ENCODE results near the gene LY6G6D. TPM values are rescaled to one million over a fixed set of nuclear protein-coding genes. Genes with fewer than 3 reads are reported as not detected.
A peak's percentile ranks its signal among the peaks of the same experiment; 100 is the strongest.

Gene LY6G6D
- total RNA-seq, 1 donor from 2014 or later = not detected

DNA sequence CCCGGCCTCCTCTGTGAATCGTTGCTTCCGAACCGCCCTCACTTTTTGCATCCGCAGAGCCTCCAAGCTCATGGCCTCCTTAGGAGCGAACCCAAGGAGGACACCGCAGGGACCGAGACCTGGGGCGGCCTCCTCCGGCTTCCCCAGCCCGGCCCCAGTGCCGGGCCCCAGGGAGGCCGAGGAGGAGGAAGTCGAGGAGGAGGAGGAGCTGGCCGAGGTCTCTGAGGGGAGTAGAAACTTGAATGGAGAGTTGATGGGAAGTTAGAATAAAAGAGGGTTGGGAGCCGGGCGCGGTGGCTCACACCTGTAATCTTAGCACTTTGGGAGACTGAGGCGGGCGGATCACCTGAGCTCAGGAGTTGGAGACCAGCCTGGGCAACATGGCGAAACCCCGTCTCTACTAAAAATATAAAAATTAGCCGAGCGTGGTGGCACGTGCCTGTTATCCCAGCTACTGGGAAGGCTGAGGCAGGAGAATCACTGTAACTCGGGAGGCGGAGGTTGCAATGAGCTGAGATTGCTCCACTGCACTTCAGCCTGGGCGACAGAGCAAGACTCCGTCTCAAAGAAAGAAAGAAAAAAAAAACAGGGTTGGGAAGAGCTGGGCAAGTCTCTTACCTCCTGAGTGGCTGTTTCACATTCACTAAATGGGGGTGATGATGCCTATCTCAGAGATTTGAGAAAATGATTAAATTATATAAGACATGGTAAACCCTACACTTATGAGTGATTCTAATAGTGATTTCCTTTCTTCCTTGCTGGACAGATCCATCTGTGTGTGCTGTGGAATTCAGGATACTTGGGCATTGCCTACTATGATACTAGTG lies 25.5 kb downstream of the LY6G6D start:
- Histone ChIP-seq H3K4me3 (ENCODE audit: low read length in 3 of 3) (peak overlapping the region; percentile 88 to 94 (median 93)), H3K4me1 (ENCODE audit: control insufficient read depth in 3 of 3, insufficient read depth in 3 of 3, low read length in 3 of 3) (peaks cover 20 to 33% (median 27%) of the 10 kb centered on the region in 3 donors), H3K9ac (ENCODE audit: low read depth in 1 of 3, low read length in 3 of 3) (peak overlapping the region; percentile 72 to 82 (median 74)), H3K9me3 (ENCODE audit: control insufficient read depth in 3 of 3, low read length in 3 of 3) (no peaks in the 10 kb centered on the region), H3K36me3 (ENCODE audit: control insufficient read depth in 3 of 3, insufficient read depth in 3 of 3, low read length in 3 of 3) (peaks cover 0 to 3% (median 0%) of the 10 kb centered on the region in 3 donors), H3K27ac (ENCODE audit: low read depth, low read length) (peak overlapping the region; percentile 47), H3K27me3 (ENCODE audit: control insufficient read depth in 3 of 3, insufficient read depth in 3 of 3, low read length in 3 of 3) (peaks cover 0 to 7% (median 0%) of the 10 kb centered on the region in 3 donors)

DNA sequence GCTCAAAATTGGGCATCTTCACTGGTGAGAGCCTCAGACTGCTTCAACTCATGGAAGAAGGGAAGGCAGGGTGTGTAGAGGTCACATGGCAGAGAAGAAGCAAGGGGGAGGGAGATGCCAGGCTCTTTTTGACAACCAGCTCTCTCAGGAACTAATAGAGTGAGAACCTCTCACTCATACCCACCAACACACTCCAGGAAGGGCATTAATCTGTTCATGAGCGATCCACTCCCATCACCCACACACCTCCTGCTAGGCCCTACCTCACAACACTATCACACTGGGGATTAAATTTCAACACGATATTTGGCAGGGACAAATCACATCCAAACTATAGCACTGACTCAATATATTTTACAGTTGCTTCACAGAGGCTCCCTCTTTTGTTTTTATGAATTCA lies 26.7 kb downstream of the LY6G6D start:
- no peak overlapping the region for H3K9ac ChIP-seq (ENCODE audit: low read depth in 1 of 3, low read length in 3 of 3)
- H3K9me3 ChIP-seq (ENCODE audit: control insufficient read depth in 3 of 3, low read length in 3 of 3) = no peaks in the 10 kb centered on the region
- no peaks in the 10 kb centered on the region for H3K27me3 ChIP-seq (ENCODE audit: control insufficient read depth in 3 of 3, insufficient read depth in 3 of 3, low read length in 3 of 3)
- no peak overlapping the region for H3K4me3 ChIP-seq (ENCODE audit: low read length in 3 of 3)
- peaks cover 0 to 3% (median 0%) of the 10 kb centered on the region in 3 donors for H3K36me3 ChIP-seq (ENCODE audit: control insufficient read depth in 3 of 3, insufficient read depth in 3 of 3, low read length in 3 of 3)
- H3K27ac ChIP-seq (ENCODE audit: low read depth, low read length) = no peak overlapping the region
- peaks cover 20 to 25% (median 23%) of the 10 kb centered on the region in 3 donors for H3K4me1 ChIP-seq (ENCODE audit: control insufficient read depth in 3 of 3, insufficient read depth in 3 of 3, low read length in 3 of 3)

- Histone ChIP-seq H3K4me3 (ENCODE audit: low read length in 3 of 3) (no peak overlapping the region), H3K27me3 (ENCODE audit: control insufficient read depth in 3 of 3, insufficient read depth in 3 of 3, low read length in 3 of 3) (no peaks in the 10 kb centered on the region), H3K27ac (ENCODE audit: low read depth, low read length) (no peak overlapping the region)
These were observed 27.7 kb downstream of the LY6G6D start for GRCh38 chr6:31742894-31743293.

DNA sequence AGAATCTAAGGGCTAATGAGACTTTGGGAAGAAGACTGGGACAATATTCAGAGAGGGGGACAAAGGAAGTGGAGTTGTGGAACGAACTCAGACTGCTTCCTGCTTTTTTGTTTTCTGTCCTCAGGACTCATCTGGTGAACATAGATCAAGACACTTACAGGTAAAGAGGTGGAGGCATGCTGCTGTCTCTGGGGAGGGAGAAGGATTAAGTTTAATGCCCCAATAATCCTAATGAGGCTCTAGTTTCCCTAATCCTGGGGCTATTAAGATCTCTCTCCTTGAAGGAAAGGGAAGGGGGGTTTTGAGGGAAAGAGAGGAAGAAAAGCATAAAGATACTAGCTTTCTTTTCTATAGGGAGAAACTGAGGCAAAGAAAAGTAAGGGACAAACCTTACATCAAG lies 29.3 kb downstream of the LY6G6D start:
- no peak overlapping the region for H3K9ac ChIP-seq (ENCODE audit: low read depth in 1 of 3, low read length in 3 of 3)
- no peak overlapping the region for H3K4me3 ChIP-seq (ENCODE audit: low read length in 3 of 3)
- H3K27ac ChIP-seq (ENCODE audit: low read depth, low read length) = no peak overlapping the region
- H3K27me3 ChIP-seq (ENCODE audit: control insufficient read depth in 3 of 3, insufficient read depth in 3 of 3, low read length in 3 of 3) = no peaks in the 10 kb centered on the region
- peaks cover 0 to 3% (median 2%) of the 10 kb centered on the region in 3 donors for H3K36me3 ChIP-seq (ENCODE audit: control insufficient read depth in 3 of 3, insufficient read depth in 3 of 3, low read length in 3 of 3)
- H3K9me3 ChIP-seq (ENCODE audit: control insufficient read depth in 3 of 3, low read length in 3 of 3) = no peaks in the 10 kb centered on the region
- peaks cover 6 to 8% (median 7%) of the 10 kb centered on the region in 3 donors for H3K4me1 ChIP-seq (ENCODE audit: control insufficient read depth in 3 of 3, insufficient read depth in 3 of 3, low read length in 3 of 3)

More at GRCh38 chr6:31742894-31743293, 27.7 kb downstream of the LY6G6D start:
- H3K36me3 ChIP-seq (ENCODE audit: control insufficient read depth in 3 of 3, insufficient read depth in 3 of 3, low read length in 3 of 3) = peaks cover 0 to 3% (median 2%) of the 10 kb centered on the region in 3 donors
- peaks cover 19 to 22% (median 20%) of the 10 kb centered on the region in 3 donors for H3K4me1 ChIP-seq (ENCODE audit: control insufficient read depth in 3 of 3, insufficient read depth in 3 of 3, low read length in 3 of 3)
- H3K9me3 ChIP-seq (ENCODE audit: control insufficient read depth in 3 of 3, low read length in 3 of 3) = no peaks in the 10 kb centered on the region
- no peak overlapping the region for H3K9ac ChIP-seq (ENCODE audit: low read depth in 1 of 3, low read length in 3 of 3)

DNA sequence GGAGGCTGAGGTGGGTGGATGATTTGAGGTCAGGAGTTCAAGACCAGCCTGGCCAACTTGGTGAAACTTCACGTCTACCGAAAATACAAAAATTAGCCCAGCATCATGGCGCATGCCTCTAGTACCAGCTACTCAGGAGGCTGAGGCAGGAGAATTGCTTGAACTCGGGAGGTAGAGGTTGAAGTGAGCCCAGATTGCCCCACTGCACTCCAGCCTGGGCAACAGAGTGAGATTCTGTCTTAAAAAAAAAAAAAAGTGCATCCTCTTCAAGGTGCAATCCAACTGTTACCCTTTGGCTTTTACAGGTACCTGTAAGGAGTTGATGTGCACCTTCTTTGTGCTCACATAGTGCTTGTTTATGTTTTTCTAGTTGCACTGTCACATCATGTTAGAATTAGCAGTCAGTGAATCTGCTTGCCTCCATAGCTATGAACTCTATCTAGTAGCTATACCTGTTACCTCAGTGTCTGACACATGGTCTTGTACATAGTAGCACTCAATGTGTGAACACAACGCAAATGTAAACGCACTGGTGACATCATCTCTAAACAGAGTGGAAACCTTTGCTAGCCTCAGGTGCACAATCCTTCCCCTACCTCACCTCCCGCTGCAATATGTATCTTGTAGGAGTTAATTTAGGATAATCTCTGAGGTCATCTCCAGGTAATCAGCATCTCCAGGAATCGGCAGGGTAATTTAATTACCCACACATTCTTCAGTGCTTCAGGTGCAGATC lies 34.3 kb downstream of the LY6G6D start:
- H3K9me3 ChIP-seq (ENCODE audit: control insufficient read depth in 3 of 3, low read length in 3 of 3) = no peaks in the 10 kb centered on the region
- no peak overlapping the region for H3K9ac ChIP-seq (ENCODE audit: low read depth in 1 of 3, low read length in 3 of 3)
- H3K4me3 ChIP-seq (ENCODE audit: low read length in 3 of 3) = no peak overlapping the region
- peaks cover 0 to 2% (median 0%) of the 10 kb centered on the region in 3 donors for H3K36me3 ChIP-seq (ENCODE audit: control insufficient read depth in 3 of 3, insufficient read depth in 3 of 3, low read length in 3 of 3)
- H3K27me3 ChIP-seq (ENCODE audit: control insufficient read depth in 3 of 3, insufficient read depth in 3 of 3, low read length in 3 of 3) = no peaks in the 10 kb centered on the region
- H3K4me1 ChIP-seq (ENCODE audit: control insufficient read depth in 3 of 3, insufficient read depth in 3 of 3, low read length in 3 of 3) = no peaks in the 10 kb centered on the region
- no peak overlapping the region for H3K27ac ChIP-seq (ENCODE audit: low read depth, low read length)

DNA sequence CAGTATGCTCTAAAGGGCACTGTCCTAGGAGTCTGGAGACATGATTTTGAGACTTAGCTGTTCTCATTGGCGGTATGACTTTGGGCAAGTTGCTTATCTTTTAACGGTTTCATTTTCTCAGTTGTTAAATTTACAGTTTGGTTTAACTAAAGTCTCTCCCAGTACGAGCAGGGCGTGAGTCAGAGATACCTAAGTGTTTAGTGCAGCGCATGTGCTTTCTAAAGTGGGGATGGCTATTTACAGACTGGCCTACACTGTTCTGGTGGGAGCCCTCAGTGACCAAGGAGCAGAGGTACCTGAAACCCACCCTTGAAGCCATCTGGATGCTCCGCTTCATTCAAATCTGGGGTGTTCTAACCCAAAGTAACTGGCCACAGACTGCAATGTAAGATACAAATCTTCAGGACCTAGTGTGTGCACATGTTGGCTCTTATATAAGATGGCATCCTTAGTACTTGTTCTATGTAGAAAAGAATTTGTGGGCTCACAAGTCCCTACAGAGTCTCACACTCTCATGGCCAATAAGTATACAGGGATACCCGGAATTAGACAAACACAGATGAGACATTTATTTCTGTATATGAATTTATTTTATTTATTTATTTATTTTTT lies 35.4 kb downstream of the LY6G6D start:
- no peaks in the 10 kb centered on the region for H3K4me1 ChIP-seq (ENCODE audit: control insufficient read depth in 3 of 3, insufficient read depth in 3 of 3, low read length in 3 of 3)
- H3K27ac ChIP-seq (ENCODE audit: low read depth, low read length) = no peak overlapping the region
- H3K4me3 ChIP-seq (ENCODE audit: low read length in 3 of 3) = no peak overlapping the region
- no peaks in the 10 kb centered on the region for H3K9me3 ChIP-seq (ENCODE audit: control insufficient read depth in 3 of 3, low read length in 3 of 3)
- no peaks in the 10 kb centered on the region for H3K27me3 ChIP-seq (ENCODE audit: control insufficient read depth in 3 of 3, insufficient read depth in 3 of 3, low read length in 3 of 3)
- no peak overlapping the region for H3K9ac ChIP-seq (ENCODE audit: low read depth in 1 of 3, low read length in 3 of 3)
- H3K36me3 ChIP-seq (ENCODE audit: control insufficient read depth in 3 of 3, insufficient read depth in 3 of 3, low read length in 3 of 3) = peaks cover 0 to 2% (median 0%) of the 10 kb centered on the region in 3 donors

GRCh38 chr6:31752739-31753319 lies 37.7 kb downstream of the LY6G6D start:
- Histone ChIP-seq H3K4me3 (ENCODE audit: low read length in 3 of 3) (no peak overlapping the region), H3K9ac (ENCODE audit: low read depth in 1 of 3, low read length in 3 of 3) (no peak overlapping the region), H3K27me3 (ENCODE audit: control insufficient read depth in 3 of 3, insufficient read depth in 3 of 3, low read length in 3 of 3) (no peaks in the 10 kb centered on the region)

DNA sequence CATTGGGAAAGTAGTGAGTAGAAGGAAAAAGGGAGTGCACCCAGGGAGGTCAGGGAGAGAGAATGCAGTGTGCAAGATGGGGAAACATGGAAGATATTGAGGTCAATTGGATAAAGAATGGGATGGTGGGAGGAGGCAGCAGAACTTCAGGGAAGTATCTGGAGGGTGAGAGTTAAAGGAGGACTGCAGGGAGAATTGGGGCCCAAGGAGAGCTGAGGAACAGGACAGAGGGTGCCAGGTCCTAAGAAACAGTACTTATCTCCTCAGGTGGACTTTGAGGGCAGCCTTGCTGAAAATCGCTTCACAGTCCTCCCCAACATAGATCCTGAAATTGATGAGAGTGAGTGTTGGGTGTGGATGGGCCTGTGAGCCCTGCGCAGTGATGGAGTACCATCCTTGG lies 43.1 kb downstream of the LY6G6D start:
- Histone ChIP-seq H3K4me1 (ENCODE audit: control insufficient read depth in 3 of 3, insufficient read depth in 3 of 3, low read length in 3 of 3) (peaks cover 0 to 2% (median 0%) of the 10 kb centered on the region in 3 donors), H3K27me3 (ENCODE audit: control insufficient read depth in 3 of 3, insufficient read depth in 3 of 3, low read length in 3 of 3) (no peaks in the 10 kb centered on the region), H3K9ac (ENCODE audit: low read depth in 1 of 3, low read length in 3 of 3) (no peak overlapping the region), H3K36me3 (ENCODE audit: control insufficient read depth in 3 of 3, insufficient read depth in 3 of 3, low read length in 3 of 3) (peaks cover 0 to 4% (median 2%) of the 10 kb centered on the region in 3 donors), H3K27ac (ENCODE audit: low read depth, low read length) (no peak overlapping the region), H3K9me3 (ENCODE audit: control insufficient read depth in 3 of 3, low read length in 3 of 3) (no peaks in the 10 kb centered on the region), H3K4me3 (ENCODE audit: low read length in 3 of 3) (no peak overlapping the region)

More at GRCh38 chr6:31752739-31753319, 37.7 kb downstream of the LY6G6D start:
- no peaks in the 10 kb centered on the region for H3K4me1 ChIP-seq (ENCODE audit: control insufficient read depth in 3 of 3, insufficient read depth in 3 of 3, low read length in 3 of 3)
- H3K36me3 ChIP-seq (ENCODE audit: control insufficient read depth in 3 of 3, insufficient read depth in 3 of 3, low read length in 3 of 3) = no peaks in the 10 kb centered on the region
- H3K9me3 ChIP-seq (ENCODE audit: control insufficient read depth in 3 of 3, low read length in 3 of 3) = no peaks in the 10 kb centered on the region
- H3K27ac ChIP-seq (ENCODE audit: low read depth, low read length) = no peak overlapping the region

- H3K27ac ChIP-seq (ENCODE audit: low read depth, low read length) = no peak overlapping the region
- no peak overlapping the region for H3K4me3 ChIP-seq (ENCODE audit: low read length in 3 of 3)
- no peak overlapping the region for H3K9ac ChIP-seq (ENCODE audit: low read depth in 1 of 3, low read length in 3 of 3)
- no peaks in the 10 kb centered on the region for H3K27me3 ChIP-seq (ENCODE audit: control insufficient read depth in 3 of 3, insufficient read depth in 3 of 3, low read length in 3 of 3)
- peaks cover 1 to 4% (median 2%) of the 10 kb centered on the region in 3 donors for H3K36me3 ChIP-seq (ENCODE audit: control insufficient read depth in 3 of 3, insufficient read depth in 3 of 3, low read length in 3 of 3)
- no peaks in the 10 kb centered on the region for H3K9me3 ChIP-seq (ENCODE audit: control insufficient read depth in 3 of 3, low read length in 3 of 3)
- peaks cover 0 to 2% (median 0%) of the 10 kb centered on the region in 3 donors for H3K4me1 ChIP-seq (ENCODE audit: control insufficient read depth in 3 of 3, insufficient read depth in 3 of 3, low read length in 3 of 3)
These were observed 45.6 kb downstream of the LY6G6D start for GRCh38 chr6:31760790-31761189.
